ENCODE results near the gene PLXNC1.

PLXNC1 gene

GRCh38 chr12:94135896-94136295 lies 12.5 kb upstream of the PLXNC1 start:
- no peak for DNase-seq (ENCODE audit: low read depth)

DNA sequence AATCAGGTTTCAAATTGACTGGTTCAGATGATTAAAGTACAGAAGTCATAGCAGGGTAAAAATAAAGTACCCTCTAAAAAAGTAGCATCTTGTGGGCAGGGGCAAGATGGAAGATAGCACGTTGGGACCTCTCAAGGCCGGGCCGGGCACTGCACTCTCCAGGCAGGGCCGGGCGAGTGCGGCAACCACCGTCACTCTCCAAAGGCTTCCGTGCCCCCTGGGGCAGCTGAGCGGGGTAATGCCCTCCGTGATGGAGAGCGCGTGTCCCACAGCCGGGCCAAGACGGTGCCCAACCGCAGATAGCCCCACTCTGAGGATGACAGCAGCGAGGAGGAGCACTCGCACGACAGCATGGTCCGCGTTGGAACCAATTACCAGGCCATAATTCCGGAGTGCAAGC lies 8.6 kb upstream of the PLXNC1 start:
- no peak for DNase-seq (ENCODE audit: low read depth)

GRCh38 chr12:94140556-94140955 lies 7.8 kb upstream of the PLXNC1 start:
- DNase-seq (ENCODE audit: low read depth), result peak; percentile 42

- no peak for DNase-seq (ENCODE audit: low read depth)
Measured at GRCh38 chr12:94141004-94141764, 7.2 kb upstream of the PLXNC1 start.

GRCh38 chr12:94141892-94142291 lies 6.5 kb upstream of the PLXNC1 start:
- DNase-seq (ENCODE audit: low read depth), result no peak

DNA sequence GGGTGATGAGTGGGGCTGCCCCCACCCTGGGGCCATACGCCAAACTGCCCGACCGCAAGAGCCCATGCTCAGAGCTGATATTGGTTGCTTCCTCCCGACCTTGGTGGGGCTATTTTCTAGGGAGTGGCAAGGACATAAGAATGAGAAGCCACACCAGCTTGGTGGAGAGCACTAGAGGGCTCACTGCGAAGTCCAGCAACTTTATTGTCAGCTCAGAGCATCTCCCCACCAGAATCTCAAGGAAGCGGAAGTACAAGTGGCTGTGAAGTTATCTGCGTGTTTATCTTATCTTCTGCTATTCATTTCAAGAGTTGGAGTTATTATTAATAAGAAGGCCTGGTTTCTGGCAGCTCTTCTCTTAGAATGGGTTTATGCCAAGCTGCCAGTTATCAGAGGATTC lies 4.9 kb upstream of the PLXNC1 start:
- no peak for DNase-seq (ENCODE audit: low read depth)

DNA sequence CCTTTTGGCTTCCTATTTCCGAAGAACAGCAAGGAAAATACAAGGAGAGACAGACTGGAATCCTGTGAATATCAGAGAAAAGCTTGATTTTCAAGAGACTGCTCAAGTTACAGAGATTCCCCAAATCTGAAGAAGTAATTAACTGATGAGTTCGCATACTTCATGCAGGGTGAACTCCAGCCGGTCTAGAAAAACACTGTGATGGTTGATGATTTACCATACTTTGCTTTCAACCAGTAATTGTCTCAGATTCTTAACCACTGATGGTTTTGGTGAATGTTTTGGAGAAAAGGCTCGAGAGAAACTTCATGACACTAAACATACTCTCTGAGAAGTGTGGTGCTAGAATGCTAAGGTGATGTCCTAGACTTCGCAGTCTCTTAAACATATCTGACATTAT lies 4.4 kb upstream of the PLXNC1 start:
- DNase-seq (ENCODE audit: low read depth), result no peak

GRCh38 chr12:94144781-94145180 lies 3.6 kb upstream of the PLXNC1 start:
- no peak for DNase-seq (ENCODE audit: low read depth)

GRCh38 chr12:94145191-94145983 lies 3.0 kb upstream of the PLXNC1 start:
- DNase-seq (ENCODE audit: low read depth), result no peak

- no peak for DNase-seq (ENCODE audit: low read depth)
Measured at GRCh38 chr12:94146166-94146936, 2.0 kb upstream of the PLXNC1 start.

DNA sequence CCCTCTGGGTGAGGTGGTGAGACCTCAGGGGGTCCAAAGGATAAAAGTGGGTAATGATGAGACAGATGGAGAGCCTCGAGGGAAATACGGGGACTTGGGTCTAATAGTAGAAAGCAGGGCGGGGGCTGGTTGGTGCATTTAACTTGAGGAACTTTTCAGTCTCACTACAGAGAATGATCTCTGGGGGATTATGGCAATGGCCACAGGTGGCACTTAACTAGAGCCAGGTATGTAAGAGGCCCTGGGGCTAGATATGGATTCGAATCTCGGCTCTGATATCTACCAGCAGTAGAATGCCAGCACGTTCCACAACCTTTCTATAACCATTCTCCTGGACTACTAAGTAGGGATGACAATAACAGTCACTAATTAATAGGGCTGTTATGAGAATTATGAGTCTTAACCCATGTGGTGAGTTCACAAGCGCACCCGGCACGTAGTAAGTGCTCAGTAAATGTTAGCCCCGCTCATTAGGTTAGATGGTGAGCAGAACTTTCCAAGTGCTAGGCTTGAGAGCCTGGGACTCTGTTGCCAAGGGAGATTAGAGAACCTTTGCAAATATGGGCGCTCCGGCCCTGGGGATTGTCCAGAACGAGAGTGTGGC lies 888 bp upstream of the PLXNC1 start:
- DNase-seq (ENCODE audit: low read depth), result no peak

DNA sequence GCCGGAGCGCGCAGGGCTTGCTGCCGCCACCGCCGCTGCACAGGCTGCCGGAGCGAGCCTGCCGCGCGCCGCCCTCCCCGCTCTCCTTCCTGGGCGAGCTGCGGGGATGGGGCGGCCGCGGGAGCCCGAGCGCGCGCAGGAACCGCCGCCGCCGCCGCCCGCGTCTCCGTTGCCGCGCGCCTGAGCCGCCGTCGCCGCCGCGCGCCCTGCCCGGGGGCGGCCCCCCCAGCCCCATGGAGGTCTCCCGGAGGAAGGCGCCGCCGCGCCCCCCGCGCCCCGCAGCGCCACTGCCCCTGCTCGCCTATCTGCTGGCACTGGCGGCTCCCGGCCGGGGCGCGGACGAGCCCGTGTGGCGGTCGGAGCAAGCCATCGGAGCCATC lies 352 bp downstream of the PLXNC1 start:
- DNase-seq (ENCODE audit: low read depth), result no peak

DNA sequence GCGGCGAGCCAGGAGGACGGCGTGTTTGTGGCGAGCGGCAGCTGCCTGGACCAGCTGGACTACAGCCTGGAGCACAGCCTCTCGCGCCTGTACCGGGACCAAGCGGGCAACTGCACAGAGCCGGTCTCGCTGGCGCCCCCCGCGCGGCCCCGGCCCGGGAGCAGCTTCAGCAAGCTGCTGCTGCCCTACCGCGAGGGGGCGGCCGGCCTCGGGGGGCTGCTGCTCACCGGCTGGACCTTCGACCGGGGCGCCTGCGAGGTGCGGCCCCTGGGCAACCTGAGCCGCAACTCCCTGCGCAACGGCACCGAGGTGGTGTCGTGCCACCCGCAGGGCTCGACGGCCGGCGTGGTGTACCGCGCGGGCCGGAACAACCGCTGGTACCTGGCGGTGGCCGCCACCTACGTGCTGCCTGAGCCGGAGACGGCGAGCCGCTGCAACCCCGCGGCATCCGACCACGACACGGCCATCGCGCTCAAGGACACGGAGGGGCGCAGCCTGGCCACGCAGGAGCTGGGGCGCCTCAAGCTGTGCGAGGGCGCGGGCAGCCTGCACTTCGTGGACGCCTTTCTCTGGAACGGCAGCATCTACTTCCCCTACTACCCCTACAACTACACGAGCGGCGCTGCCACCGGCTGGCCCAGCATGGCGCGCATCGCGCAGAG lies 873 bp downstream of the PLXNC1 start:
- peak; percentile 14 for DNase-seq (ENCODE audit: low read depth)

GRCh38 chr12:94149781-94150239 lies 1.4 kb downstream of the PLXNC1 start:
- DNase-seq (ENCODE audit: low read depth), result no peak

GRCh38 chr12:94150240-94151121 lies 2.1 kb downstream of the PLXNC1 start:
- DNase-seq (ENCODE audit: low read depth), result peak; percentile 31

DNA sequence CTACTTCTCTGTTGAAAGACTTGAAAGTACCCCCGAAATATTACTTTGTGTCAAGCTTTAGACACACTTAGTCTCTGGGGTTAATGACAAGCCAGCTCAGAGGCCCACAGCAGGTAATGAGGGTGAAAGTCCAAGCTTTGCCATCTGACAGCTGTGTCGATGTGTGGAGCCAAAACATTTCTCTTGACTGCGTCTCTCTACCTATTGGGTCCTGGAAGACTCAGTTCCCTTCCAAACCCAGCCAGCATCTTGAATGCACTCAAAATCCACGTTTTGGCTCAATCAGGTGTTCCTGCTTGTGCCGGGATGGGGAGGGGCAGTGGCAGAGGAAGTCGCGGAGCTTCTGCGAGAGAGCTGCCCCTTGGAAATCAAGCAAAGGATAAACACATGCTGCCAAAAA lies 3.2 kb downstream of the PLXNC1 start:
- no peak for DNase-seq (ENCODE audit: low read depth)

GRCh38 chr12:94152292-94153078 lies 4.1 kb downstream of the PLXNC1 start:
- DNase-seq (ENCODE audit: low read depth), result no peak

- DNase-seq (ENCODE audit: low read depth), result no peak
Measured at GRCh38 chr12:94157181-94157580, 8.8 kb downstream of the PLXNC1 start.

DNA sequence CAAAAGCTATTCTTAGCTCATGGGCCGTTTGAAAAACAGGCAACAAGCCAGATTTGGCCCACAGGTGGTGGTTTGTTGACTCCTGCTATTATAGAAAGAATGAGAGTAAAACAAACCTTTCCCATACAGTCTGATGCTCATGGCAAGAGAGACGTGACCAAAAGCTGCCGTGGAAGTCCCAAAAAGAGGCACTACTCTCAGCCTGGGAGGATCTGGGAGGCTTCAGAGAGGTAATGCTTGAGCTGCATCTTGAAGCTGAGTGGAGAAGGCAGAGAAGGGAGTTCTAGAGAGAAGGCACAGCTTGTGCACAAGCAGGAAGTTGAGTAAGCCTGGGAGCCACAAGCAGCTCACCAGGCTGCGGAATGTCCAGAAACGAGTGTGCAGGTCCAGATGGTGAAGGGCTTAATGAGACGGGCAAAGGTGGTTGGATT lies 9.6 kb downstream of the PLXNC1 start:
- no peak for DNase-seq (ENCODE audit: low read depth)

DNA sequence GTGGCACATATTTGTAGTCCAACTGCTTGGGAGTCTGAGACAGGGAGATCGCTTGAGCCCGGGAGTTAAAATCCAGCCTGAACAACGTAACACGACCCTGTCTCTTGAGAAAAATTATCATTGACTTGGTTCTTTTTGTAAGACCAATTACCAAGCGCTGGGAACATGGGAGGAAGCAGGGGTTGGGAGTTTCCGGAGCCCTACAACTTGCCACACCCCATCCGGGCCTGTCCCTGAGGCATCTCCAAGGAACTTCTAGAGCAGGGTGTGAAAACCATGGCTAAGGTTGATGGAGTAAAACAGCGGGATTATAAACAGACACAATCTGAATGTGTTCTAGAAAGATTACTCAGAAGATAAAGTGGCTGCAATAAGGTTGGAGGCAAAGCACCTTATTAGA lies 10.3 kb downstream of the PLXNC1 start:
- DNase-seq (ENCODE audit: low read depth), result no peak
